Liver (tissue), 3 donors: ENCODE data around the gene GOLGA6L7.

Experiments used
- EGR1 ChIP-seq, 2 donors: IDR thresholded peaks; 2 replicates each; pipeline ENCODE4 v1.6.1; 2016 to 2018; ENCODE audit warnings: antibody characterized with exemption in 2 of 2, low read depth in 2 of 2
- FOXA1 ChIP-seq: IDR thresholded peaks from 2 replicates; pipeline ENCODE4 v1.6.1; 2016; ENCODE audit warnings: antibody characterized with exemption
- GABPA ChIP-seq, 2 donors: IDR thresholded peaks in 1 of 2; conservative IDR thresholded peaks in 1 of 2; 2 replicates each; pipeline ENCODE4 v1.6.1; 2016; ENCODE audit warnings: antibody characterized with exemption in 2 of 2, mild to moderate bottlenecking in 1 of 2, moderate library complexity in 1 of 2
- HNF4G ChIP-seq: IDR thresholded peaks from 2 replicates; pipeline ENCODE4 v1.6.1; 2016; ENCODE audit warnings: antibody characterized with exemption
- JUND ChIP-seq, 2 donors: IDR thresholded peaks; 2 replicates each; pipeline ENCODE4 v1.6.1; 2016; ENCODE audit warnings: antibody characterized with exemption in 2 of 2
- MAX ChIP-seq: IDR thresholded peaks from 2 replicates; pipeline ENCODE4 v1.6.1; 2016; ENCODE audit warnings: antibody characterized with exemption
- RAD21 ChIP-seq, 2 donors: IDR thresholded peaks; 2 replicates each; pipeline ENCODE4 v1.6.1; 2016; ENCODE audit warnings: antibody characterized with exemption in 2 of 2, mild to moderate bottlenecking in 2 of 2
- REST ChIP-seq: IDR thresholded peaks from 2 replicates; pipeline ENCODE4 v1.6.1; 2016; ENCODE audit warnings: antibody characterized with exemption, mild to moderate bottlenecking
- RXRA ChIP-seq, 2 donors: IDR thresholded peaks; 2 replicates each; pipeline ENCODE4 v1.6.1; 2017 to 2018; ENCODE audit warnings: antibody characterized with exemption in 2 of 2, mild to moderate bottlenecking in 1 of 2
- TAF1 ChIP-seq: conservative IDR thresholded peaks from 2 replicates; pipeline ENCODE4 v1.6.1; 2016; ENCODE audit warnings: antibody characterized with exemption, mild to moderate bottlenecking
- YY1 ChIP-seq: IDR thresholded peaks from 2 replicates; pipeline ENCODE4 v1.6.1; 2016; ENCODE audit warnings: antibody characterized with exemption, mild to moderate bottlenecking
- ZBTB33 ChIP-seq: IDR thresholded peaks from 2 replicates; pipeline ENCODE4 v1.6.1; 2016; ENCODE audit warnings: antibody characterized with exemption
- TF ChIP-seq, protein P1 (sequence below): fragments of 150-350 bp; IDR thresholded peaks from 2 replicates; pipeline ENCODE4 v1.5.1; 2017; ENCODE audit warnings: improper control_type of control experiment, low read depth, low read length; ENCODE audit not compliant: missing input control
- TF ChIP-seq, protein P2 (sequence below): IDR thresholded peaks from 2 replicates; pipeline ENCODE4 v1.6.1; 2016; ENCODE audit warnings: antibody characterized with exemption
- donor health status: healthy.
- donor health status: healthy.

DNA sequence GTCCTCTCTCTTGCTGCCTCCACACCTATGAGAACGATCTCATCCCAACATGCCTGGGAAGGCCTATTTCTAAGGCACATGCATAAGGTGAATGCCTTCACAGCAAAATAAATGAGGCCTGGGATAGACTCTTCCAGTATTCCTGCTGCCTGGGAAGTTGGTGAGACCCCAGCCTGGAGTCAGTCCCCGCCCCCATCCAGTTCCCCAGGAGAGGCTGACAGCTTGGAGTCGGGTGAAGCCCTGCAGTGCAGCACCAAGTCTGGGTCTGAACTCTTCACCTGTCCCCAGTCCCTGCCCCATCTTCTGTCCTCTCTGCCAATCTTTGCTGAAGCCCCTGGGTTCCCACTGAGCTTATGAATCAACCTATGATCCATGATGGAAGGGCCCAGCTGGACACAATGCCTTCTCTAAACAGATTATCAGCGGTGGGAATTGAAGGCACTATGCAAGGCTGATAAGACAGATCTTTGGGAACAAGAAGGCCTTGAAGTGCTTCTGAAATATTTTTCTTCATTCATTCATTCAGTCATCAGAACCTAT lies 27.1 kb upstream of the GOLGA6L7 start:
- TF ChIP-seq TAF1 (no peak), MAX (no peak), HNF4G (no peak), RXRA (IDR thresholded peaks at IDR 0.05) (no peak), GABPA (IDR thresholded peaks at IDR 0.05 in 1 of 2, conservative IDR thresholded peaks at IDR 0.05 in 1 of 2) (no peak), RAD21 (IDR thresholded peaks at IDR 0.05) (no peak), FOXA1 (no peak), REST (no peak), ZBTB33 (no peak), JUND (IDR thresholded peaks at IDR 0.05) (no peak), YY1 (no peak), EGR1 (IDR thresholded peaks at IDR 0.05; ENCODE audit: low read depth in 2 of 2) (no peak)
- TF ChIP-seq, protein P1, sequence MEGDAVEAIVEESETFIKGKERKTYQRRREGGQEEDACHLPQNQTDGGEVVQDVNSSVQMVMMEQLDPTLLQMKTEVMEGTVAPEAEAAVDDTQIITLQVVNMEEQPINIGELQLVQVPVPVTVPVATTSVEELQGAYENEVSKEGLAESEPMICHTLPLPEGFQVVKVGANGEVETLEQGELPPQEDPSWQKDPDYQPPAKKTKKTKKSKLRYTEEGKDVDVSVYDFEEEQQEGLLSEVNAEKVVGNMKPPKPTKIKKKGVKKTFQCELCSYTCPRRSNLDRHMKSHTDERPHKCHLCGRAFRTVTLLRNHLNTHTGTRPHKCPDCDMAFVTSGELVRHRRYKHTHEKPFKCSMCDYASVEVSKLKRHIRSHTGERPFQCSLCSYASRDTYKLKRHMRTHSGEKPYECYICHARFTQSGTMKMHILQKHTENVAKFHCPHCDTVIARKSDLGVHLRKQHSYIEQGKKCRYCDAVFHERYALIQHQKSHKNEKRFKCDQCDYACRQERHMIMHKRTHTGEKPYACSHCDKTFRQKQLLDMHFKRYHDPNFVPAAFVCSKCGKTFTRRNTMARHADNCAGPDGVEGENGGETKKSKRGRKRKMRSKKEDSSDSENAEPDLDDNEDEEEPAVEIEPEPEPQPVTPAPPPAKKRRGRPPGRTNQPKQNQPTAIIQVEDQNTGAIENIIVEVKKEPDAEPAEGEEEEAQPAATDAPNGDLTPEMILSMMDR: no peak
- TF ChIP-seq, protein P2, sequence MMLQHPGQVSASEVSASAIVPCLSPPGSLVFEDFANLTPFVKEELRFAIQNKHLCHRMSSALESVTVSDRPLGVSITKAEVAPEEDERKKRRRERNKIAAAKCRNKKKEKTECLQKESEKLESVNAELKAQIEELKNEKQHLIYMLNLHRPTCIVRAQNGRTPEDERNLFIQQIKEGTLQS: no peak
